A673 (cell line): ENCODE measurements around the gene IGFBP3. TPM values are rescaled to one million over a fixed set of nuclear protein-coding genes. Genes with fewer than 3 reads are reported as not detected.

Source experiments
- BruUV-seq: library from RNA; stranded (reverse); fragments of 400-500 nt; replicated peaks from 2 replicates; lab custom pipeline; 2021; lab: Mats Ljungman, UMichigan
- CTCF ChIA-PET: fragments of 300-600 bp; sonication (Branson Sonifier 250); formaldehyde crosslinking; loops from one replicate; lab custom pipeline; 2022; ENCODE audit warnings: antibody characterized with exemption; lab: Charles Lee
- POLR2A ChIA-PET: fragments of 300-600 bp; sonication (Branson Sonifier 250); formaldehyde crosslinking; loops from one replicate; lab custom pipeline; 2022; ENCODE audit warnings: antibody characterized with exemption; ENCODE audit not compliant: low non-redundant PET; lab: Charles Lee
- DNase-seq: peaks from one replicate; pipeline ENCODE4 v3.0.0-alpha.2; 2015; ENCODE audit warnings: low spot score
- H3K27ac ChIP-seq: fragments of 200-600 bp; sonication (generic); 2 replicates; pipeline ENCODE4 v1.5.1; 2016; ENCODE audit warnings: mixed run types, low read depth, mild to moderate bottlenecking, mixed read lengths, antibody characterized with exemption, low read length; ENCODE audit not compliant: poor library complexity, severe bottlenecking
- H3K27me3 ChIP-seq: fragments of 200-600 bp; sonication (generic); replicated peaks from 2 replicates; pipeline ENCODE4 v1.6.1; 2017; ENCODE audit warnings: mixed run types, low read depth, mild to moderate bottlenecking, mixed read lengths, antibody characterized with exemption, low read length; ENCODE audit not compliant: insufficient read depth, poor library complexity
- H3K36me3 ChIP-seq: fragments of 200-600 bp; sonication (generic); 2 replicates; pipeline ENCODE4 v1.6.1; 2016; ENCODE audit warnings: mixed run types, mild to moderate bottlenecking, mixed read lengths, antibody characterized with exemption, low read length; ENCODE audit not compliant: insufficient read depth, poor library complexity, severe bottlenecking
- H3K4me1 ChIP-seq: fragments of 200-600 bp; sonication (generic); 2 replicates; pipeline ENCODE4 v1.6.1; 2017; ENCODE audit warnings: mixed run types, mild to moderate bottlenecking, mixed read lengths, antibody characterized with exemption, low read length; ENCODE audit not compliant: insufficient read depth, poor library complexity, severe bottlenecking
- H3K4me3 ChIP-seq: fragments of 200-600 bp; sonication (generic); 2 replicates; pipeline ENCODE4 v1.5.1; 2016; ENCODE audit warnings: low read depth, mixed run types, mild to moderate bottlenecking, mixed read lengths, low read length; ENCODE audit not compliant: poor library complexity, severe bottlenecking
- H3K9me3 ChIP-seq: fragments of 200-600 bp; sonication (generic); 2 replicates; pipeline ENCODE4 v1.6.1; 2016; ENCODE audit warnings: mixed run types, low read depth, mild to moderate bottlenecking, mixed read lengths, antibody characterized with exemption, low read length; ENCODE audit not compliant: poor library complexity, severe bottlenecking
- CTCF ChIP-seq: fragments of 300-800, 200-600 bp; sonication (generic); conservative IDR thresholded peaks from 2 replicates; pipeline ENCODE4 v1.5.1; 2017; ENCODE audit warnings: low read depth, mild to moderate bottlenecking, antibody characterized with exemption, low read length, moderate library complexity, mixed read lengths
- EZH2 ChIP-seq: fragments of 200-600 bp; sonication (generic); IDR thresholded peaks from 2 replicates; pipeline ENCODE4 v1.6.1; 2017; ENCODE audit warnings: borderline replicate concordance, low read depth, mild to moderate bottlenecking, mixed read lengths, antibody characterized with exemption, low read length; ENCODE audit not compliant: poor library complexity, severe bottlenecking
- intact Hi-C: fragments of 100-400 bp; cut with micrococcal nuclease; formaldehyde crosslinking; loops from one replicate; pipeline ENCODE4 v1.10.0; 2022; ENCODE audit not compliant: unreplicated experiment
- total RNA-seq: library from RNA; stranded (reverse); gene quantifications from 2 replicates; pipeline ENCODE4 v1.2.3, GENCODE V29; 2021

The IGFBP3 gene
- total RNA-seq, 1 experiment from 2014 or later: 1.1 TPM

GRCh38 chr7:45938626-45939302 is 17.7 kb upstream of the IGFBP3 start:
- Histone ChIP-seq H3K4me1 (no peaks in the 10 kb centered on the region), H3K36me3 (no peaks in the 10 kb centered on the region), H3K4me3 (no peak overlapping the region), H3K27me3 (peaks cover 2% of the 10 kb centered on the region), H3K9me3 (no peaks in the 10 kb centered on the region), H3K27ac (no peak overlapping the region)
- no peak for DNase-seq
- TF ChIP-seq EZH2 (no peak), CTCF (no peak)
- ChIA-PET POLR2A (no interaction called here), CTCF (no interaction called here)
- no TSS peak for BruUV-seq
- intact Hi-C loops: no loop called here

DNA sequence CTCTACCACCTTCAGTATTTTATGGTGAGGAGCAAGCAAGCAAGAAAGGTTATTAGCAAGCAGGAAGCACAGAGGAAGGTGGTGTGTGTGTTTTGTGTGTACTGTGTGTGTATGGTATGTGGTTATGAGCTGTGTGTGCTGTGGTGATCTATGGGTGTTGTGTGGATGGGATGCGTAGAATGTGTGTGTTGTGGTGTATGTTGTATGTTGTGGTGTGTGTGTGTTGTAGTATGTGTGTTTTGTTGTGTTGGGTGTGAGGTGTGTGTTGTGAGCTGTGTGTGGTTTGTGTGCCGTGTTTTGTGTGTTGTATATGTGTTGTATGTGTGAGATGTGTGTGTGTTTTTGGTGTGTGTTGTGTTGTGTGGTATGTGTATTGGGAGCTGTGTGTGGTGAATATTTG is 16.8 kb upstream of the IGFBP3 start:
- no peak for DNase-seq
- no peak overlapping the region for H3K4me3 ChIP-seq
- no peaks in the 10 kb centered on the region for H3K9me3 ChIP-seq
- TF ChIP-seq CTCF: no peak
- intact Hi-C loops: no loop called here
- CTCF ChIA-PET: no interaction called here
- H3K36me3 ChIP-seq: no peaks in the 10 kb centered on the region
- no peaks in the 10 kb centered on the region for H3K4me1 ChIP-seq
- no peaks in the 10 kb centered on the region for H3K27me3 ChIP-seq
- BruUV-seq: no TSS peak
- POLR2A ChIA-PET: no interaction called here
- H3K27ac ChIP-seq: no peak overlapping the region

- no peaks in the 10 kb centered on the region for H3K4me1 ChIP-seq
- intact Hi-C loops: no loop called here
- no peak overlapping the region for H3K27ac ChIP-seq
- H3K9me3 ChIP-seq: no peaks in the 10 kb centered on the region
- no peaks in the 10 kb centered on the region for H3K36me3 ChIP-seq
- no TSS peak for BruUV-seq
- DNase-seq: no peak
- H3K27me3 ChIP-seq: no peaks in the 10 kb centered on the region
- ChIA-PET POLR2A (no interaction called here), CTCF (no interaction called here)
- TF ChIP-seq EZH2 (no peak), CTCF (no peak)
- H3K4me3 ChIP-seq: no peak overlapping the region
Observed at GRCh38 chr7:45937301-45937700, 16.2 kb upstream of the IGFBP3 start.
